Nucleus accumbens (tissue), 56 donors: ENCODE results near the gene SLC2A6.
"Not testable (repeated sequence)": the region's sequence is repeated elsewhere in the genome, so short reads cannot be mapped to it uniquely, and the experiment has no call there.

Experiments
- DNase-seq, 56 donors: peaks; one replicate each; lab custom pipeline; 2025; lab: John Stamatoyannopoulos, UW

Gene SLC2A6

GRCh38 chr9:133465984-133466383 is 12.9 kb downstream of the SLC2A6 start:
- DNase-seq = no peak

DNA sequence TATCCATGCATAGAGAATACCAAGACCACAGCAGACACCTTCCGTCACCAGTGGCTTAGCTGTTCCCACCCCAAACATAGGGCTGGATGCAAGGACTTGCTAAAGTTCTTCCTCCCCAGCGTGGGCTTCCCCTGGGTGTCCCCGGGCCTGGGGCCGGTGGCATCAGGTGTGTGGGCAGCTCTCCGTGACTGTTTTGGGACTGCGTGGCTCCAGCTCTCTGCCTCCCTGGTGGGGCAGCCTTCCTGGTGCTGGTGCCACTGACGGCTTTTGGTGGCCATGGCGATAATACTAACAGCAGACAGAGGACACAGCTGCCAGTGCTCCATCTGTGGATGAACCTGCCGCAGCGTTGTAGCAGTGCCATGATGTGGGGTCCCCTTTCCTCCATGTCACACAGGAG is 14.3 kb downstream of the SLC2A6 start:
- no peak for DNase-seq

DNA sequence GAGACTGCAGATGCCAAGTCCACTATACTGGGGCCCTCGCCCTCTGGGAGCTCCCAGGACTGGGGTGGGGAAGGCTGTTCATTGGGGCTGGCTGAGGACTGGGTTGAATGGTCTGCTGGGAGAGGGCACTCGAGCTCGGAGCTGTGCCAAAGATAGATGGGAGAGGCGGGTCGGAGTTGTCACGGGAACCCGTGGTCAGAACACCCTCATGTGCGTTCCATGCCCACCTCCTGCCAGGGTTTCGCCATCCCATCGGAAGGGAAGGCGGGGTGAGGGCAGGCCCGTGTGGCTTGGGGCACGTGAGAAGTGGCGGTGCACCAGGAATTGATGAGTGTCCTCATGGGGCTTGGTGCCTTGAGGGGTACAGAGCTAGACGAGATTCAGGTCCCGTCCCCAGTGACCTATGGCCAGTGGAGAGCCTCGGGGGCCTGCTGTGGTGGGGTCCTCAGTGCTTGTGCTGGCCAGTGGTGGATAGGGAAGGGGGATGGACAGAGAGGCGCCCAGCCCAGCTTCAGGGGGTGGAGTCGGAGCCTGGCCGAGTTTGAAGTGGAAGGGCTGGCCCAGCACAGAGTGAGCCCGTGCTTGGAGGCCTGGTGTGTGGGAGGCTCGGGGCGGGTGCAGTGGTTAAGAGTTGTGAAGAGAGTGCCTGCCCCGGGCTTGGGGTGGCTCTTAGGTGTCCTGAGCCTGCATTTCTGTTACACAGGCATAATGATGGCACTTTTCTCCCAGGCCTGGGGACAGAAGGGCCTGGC is 14.9 kb downstream of the SLC2A6 start:
- DNase-seq = no peak

- DNase-seq = peak in 8 of 56 donors; percentile 10 to 41 (median 27)
Measured at GRCh38 chr9:133463234-133463863, 15.6 kb downstream of the SLC2A6 start.

GRCh38 chr9:133461975-133462374 is 16.9 kb downstream of the SLC2A6 start:
- no peak for DNase-seq

DNA sequence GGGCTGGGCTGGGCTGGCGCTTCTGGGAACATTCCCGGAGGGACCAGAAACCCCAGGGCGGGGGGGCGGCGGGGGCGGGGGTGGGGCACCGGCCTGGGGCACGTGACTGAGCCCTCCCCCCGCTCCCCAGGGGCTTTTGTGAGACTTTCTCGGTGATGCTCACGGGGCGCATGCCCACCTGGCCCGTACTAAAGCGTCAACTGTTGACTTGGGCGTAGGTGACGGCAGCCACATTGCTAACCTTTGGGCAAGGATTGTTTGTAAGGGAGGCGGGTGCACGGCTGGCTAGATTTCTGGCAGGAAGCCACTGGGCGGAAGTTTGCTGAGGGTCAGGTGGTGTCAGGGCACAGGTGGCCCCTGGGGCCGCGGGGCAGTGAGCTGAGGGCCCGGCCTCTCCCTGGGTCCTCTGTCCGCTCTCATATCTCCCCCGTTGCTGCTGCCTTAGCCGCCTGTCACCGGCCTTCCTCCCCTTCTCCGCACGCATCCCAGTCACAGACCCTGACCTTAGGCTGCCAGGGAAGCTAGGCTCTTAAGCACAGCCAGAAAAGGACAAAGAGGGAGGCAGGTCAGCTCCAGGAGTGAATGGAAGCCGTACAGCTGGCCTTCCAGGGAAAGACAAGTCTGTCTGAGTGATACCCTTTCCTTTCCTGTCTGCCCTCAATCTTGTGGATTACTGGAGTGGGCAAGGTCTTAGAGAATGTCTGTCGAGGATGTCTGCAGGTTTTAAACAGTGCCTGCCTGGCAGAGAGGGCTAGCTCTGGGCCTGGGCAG is 18.3 kb downstream of the SLC2A6 start:
- DNase-seq = peak in 34 of 56 donors; percentile 38 to 88 (median 66)

DNA sequence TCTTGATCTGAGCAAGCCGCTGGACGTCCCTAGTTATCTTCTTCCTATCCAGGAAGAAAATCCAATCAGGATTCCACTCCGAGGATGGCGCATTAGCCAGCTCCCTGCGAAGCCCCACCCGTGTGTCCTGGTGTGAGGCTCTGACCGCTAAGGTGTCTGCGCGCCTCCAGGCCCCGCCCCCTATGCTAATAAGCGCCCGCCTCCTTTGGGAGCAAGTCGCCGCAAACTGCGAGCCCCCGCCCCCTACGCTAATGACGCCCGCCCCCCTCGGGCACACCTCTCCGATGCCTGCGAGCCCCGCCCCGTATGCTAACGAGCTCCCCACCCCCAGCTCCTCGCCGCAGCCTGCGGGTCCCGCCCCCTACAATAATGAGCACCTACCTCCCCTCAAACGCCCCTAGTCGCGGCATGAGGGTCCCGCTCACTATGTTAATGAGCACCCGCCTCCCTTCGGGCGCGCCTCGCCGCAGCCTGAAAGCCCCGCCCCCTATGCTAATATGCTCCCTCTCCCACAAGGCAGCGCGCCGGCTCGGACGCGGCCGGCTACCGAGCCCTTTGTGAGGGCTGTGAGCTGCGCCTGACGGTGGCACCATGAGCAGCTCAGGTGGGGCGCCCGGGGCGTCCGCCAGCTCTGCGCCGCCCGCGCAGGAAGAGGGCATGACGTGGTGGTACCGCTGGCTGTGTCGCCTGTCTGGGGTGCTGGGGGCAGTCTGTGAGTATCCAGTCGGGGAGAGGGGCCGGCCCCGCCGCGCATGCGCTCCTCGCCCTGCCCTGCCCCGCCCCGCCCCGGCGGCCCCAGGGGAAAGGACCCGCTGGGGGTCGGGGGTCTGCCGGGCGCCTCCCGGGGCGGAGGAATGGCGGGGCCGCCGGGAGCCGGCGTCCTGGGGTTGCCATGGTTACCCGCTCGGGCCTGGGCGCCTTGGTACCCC is 19.2 kb downstream of the SLC2A6 start, which contains the start of gene CACFD1:
Gene CACFD1 (plus strand): TSS at position 503 of the 929 bp plus-strand sequence. CDS start 89 bp downstream, at position 592.
- peak; percentile 85 to 99 (median 96) for DNase-seq

GRCh38 chr9:133458643-133459312 is 20.1 kb downstream of the SLC2A6 start:
- no peak for DNase-seq

- no peak for DNase-seq
Measured at GRCh38 chr9:133457748-133458147, 21.2 kb downstream of the SLC2A6 start.

- DNase-seq = no peak
Measured at GRCh38 chr9:133457233-133457632, 21.7 kb downstream of the SLC2A6 start.

- no peak for DNase-seq
Measured at GRCh38 chr9:133456409-133456808, 22.5 kb downstream of the SLC2A6 start.

GRCh38 chr9:133455936-133456335 is 23.0 kb downstream of the SLC2A6 start:
- no peak for DNase-seq

DNA sequence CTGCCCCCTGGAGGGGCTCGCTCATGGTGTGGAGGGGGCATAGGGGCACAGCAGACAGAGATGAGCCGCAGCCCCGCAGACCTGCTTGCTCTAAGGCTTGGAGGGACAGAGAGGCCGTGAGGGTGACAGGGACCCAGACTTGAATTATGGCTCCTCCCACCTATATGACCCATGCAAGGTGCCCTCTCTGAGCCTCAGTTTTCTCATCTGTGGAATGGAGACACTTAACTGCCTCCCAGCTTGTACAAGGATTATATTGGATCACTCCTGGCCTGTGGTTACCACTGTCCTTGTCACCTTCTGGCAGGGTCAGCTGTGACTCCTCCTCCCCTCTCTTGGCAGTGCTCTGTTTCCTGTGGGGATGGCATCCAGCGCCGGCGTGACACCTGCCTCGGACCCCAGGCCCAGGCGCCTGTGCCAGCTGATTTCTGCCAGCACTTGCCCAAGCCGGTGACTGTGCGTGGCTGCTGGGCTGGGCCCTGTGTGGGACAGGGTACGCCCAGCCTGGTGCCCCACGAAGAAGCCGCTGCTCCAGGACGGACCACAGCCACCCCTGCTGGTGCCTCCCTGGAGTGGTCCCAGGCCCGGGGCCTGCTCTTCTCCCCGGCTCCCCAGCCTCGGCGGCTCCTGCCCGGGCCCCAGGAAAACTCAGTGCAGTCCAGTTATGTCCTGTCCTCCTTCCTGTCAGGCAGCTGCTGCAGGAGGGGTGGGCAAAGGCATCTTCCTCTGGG is 23.8 kb downstream of the SLC2A6 start:
- DNase-seq = no peak

- DNase-seq = no peak
Measured at GRCh38 chr9:133454325-133454724, 24.6 kb downstream of the SLC2A6 start.

DNA sequence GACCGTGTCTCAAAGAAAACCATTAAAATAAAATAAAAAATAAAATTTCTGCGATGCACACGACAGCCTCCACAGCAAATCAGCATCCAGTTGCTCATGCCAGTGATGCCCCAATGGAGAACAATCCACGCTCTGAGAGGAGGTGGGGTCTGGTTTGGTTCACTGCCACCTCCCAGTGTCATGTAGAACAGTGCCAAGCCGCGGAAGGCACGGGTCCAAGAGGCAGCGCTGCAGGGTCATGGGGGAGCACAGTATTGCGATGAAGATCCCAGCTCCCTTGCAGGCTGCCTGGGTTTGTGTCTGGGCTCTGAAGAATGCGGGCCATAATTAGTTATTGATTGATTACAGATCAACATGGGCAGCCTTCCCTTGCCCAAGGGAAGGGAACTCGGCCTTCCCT is 25.2 kb downstream of the SLC2A6 start:
- DNase-seq = peak in 22 of 56 donors; percentile 4 to 62 (median 22)

DNA sequence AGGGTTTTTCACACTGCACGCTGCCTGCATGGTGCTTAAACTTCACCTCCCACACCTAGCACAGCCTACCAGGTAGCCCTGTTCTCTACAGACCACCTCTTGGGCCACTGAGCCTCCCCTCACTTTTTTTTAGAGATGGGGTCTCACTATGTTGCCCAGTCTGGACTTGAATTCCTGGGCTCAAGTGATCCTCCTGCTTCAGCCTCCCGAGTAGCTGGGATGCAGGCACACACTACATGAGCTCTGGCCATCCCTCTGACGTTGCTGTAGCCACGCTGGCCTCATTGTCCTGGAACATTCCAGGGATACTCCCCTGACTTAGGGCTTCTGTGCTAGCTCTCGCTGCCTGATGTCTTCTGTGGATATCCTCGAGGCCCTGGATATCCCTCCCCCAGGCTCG is 26.3 kb downstream of the SLC2A6 start:
- no peak for DNase-seq

- DNase-seq = not testable (repeated sequence)
Measured at GRCh38 chr9:133451865-133452264, 27.0 kb downstream of the SLC2A6 start.

- no peak for DNase-seq
Measured at GRCh38 chr9:133449760-133450159, 29.1 kb downstream of the SLC2A6 start.

DNA sequence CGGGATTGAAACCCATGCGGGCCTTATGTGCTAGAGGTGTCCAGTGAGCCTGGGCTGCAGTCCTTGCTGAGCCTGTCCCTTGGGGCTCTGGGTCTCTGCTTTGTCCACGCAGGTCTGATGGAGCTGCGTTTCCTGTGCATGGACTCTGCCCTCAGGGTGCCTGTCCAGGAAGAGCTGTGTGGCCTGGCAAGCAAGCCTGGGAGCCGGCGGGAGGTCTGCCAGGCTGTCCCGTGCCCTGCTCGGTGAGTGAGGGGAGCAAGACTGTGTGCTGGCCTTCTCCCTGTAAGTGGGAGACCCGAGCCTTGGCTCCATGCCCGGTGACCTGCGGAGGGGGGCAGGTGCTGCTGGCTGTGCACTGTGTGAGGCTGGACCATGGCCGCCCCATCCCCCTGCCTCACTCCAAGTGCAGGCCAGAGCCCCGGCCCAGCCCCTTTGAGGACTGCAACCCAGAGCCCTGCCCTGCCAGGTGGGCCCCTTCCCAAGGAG is 30.4 kb downstream of the SLC2A6 start:
- no peak for DNase-seq
